Spleen (tissue), 7 donors: ENCODE data around the gene SLC1A5.

Source experiments
- CTCF ChIP-seq, 11 experiments: fragments of 200-600 bp in 7 of 11; fragments of 450-650 bp in 4 of 11; sonication (generic) in 4 of 11; IDR thresholded peaks in 8 of 11; conservative IDR thresholded peaks in 3 of 11; 1 replicate in 7 of 11; 2 replicates in 4 of 11; pipeline versions ENCODE4 v1.4.0 to v1.8.0; 2016 to 2021; ENCODE audit warnings: antibody characterized with exemption in 11 of 11, inconsistent platforms in 4 of 11, mild to moderate bottlenecking in 1 of 11
- POLR2A ChIP-seq, 3 donors: fragments of 450-650 bp; IDR thresholded peaks; one replicate each; pipeline ENCODE4 v1.5.1; 2017; ENCODE audit warnings: antibody characterized with exemption in 3 of 3, mild to moderate bottlenecking in 1 of 3
- POLR2AphosphoS5 ChIP-seq, 3 donors: sonication (generic); formaldehyde crosslinking; IDR thresholded peaks; one replicate each; pipeline ENCODE4 v1.5.1; 2017; ENCODE audit warnings: antibody characterized with exemption in 3 of 3
- donor health status: DM: no; HTN: no; CAD: no; lungs with moderate emphysema.
- donor health status: DM: no; HTN: no; CAD: no.
- donor health status: DM: no; HTN: no; CAD: no.

DNA sequence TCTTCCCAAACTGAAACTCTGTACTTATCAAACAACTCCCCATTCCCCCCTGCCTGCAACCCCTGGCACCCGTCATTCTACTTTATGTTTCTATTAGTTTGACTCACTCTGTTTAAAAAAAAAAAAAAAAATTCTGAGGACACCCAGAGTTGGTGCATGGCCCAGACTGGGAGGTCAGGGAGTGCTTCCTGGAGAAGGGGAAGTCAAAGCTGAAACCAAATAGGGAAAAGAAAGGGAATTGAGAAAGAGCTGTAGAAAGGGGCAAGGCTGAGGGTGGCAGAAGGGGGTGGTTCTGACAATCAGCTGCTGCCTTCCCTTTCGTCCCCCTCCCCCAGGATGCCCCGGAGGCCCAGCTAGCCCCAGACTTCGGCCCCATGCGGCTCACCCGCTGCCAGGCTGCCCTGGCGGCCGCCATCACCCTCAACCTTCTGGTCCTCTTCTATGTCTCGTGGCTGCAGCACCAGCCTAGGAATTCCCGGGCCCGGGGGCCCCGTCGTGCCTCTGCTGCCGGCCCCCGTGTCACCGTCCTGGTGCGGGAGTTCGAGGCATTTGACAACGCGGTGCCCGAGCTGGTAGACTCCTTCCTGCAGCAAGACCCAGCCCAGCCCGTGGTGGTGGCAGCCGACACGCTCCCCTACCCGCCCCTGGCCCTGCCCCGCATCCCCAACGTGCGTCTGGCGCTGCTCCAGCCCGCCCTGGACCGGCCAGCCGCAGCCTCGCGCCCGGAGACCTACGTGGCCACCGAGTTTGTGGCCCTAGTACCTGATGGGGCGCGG is 33.1 kb downstream of the SLC1A5 start:
- TF ChIP-seq CTCF (IDR thresholded peaks at IDR 0.05 in 8 of 11, conservative IDR thresholded peaks at IDR 0.05 in 3 of 11) (peak in 1 of 11 experiments; percentile 6), POLR2AphosphoS5 (IDR thresholded peaks at IDR 0.05) (peak; percentile 5 to 40 (median 35)), POLR2A (IDR thresholded peaks at IDR 0.05) (no peak)
